ENCODE data around the gene HLA-DPA1. TPM values are rescaled to one million over a fixed set of nuclear protein-coding genes. Genes with fewer than 3 reads are reported as not detected.

Gene HLA-DPA1
- total RNA-seq, 1 donor from 2014 or later = 2.8 TPM

DNA sequence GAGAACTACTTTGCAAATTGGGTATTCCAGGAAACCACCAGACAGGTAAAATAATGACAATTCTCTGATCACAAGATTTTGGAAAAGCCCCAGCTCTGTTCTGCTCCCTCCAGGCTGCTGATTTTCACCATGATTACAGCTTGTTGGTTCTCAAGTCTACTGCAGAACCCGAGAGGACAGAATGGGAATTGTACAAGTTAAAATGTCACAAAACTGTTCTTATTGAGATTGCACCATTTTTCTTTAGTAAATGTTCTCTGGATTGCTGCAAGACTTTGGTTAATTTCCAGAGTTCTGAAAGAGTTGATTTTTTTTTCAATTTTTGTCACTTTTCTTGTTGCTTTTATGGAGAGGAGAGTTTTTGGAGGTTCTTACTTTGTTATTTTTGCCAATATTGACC, 36.9 kb downstream of the HLA-DPA1 start:
- H3K36me3 ChIP-seq = no peaks in the 10 kb centered on the region
- no peak overlapping the region for H3K4me2 ChIP-seq
- peaks cover 12% of the 10 kb centered on the region for H3K27me3 ChIP-seq
- no peaks in the 10 kb centered on the region for H3K79me2 ChIP-seq (ENCODE audit: low read depth)
- H3K27me3 Mint-ChIP-seq (ENCODE audit: insufficient read depth, low read depth) = peaks cover 6% of the 10 kb centered on the region
- H3K27ac Mint-ChIP-seq = no peak overlapping the region
- peaks cover 2% of the 10 kb centered on the region for H3K36me3 Mint-ChIP-seq
- H3K27ac ChIP-seq = no peak overlapping the region
- H3K4me3 Mint-ChIP-seq = no peak overlapping the region
- TF ChIP-seq EZH2 (IDR thresholded peaks at IDR 0.05) (no peak), EZH2phosphoT487 (IDR thresholded peaks at IDR 0.05) (no peak)
- TF ChIP-seq, protein P1, sequence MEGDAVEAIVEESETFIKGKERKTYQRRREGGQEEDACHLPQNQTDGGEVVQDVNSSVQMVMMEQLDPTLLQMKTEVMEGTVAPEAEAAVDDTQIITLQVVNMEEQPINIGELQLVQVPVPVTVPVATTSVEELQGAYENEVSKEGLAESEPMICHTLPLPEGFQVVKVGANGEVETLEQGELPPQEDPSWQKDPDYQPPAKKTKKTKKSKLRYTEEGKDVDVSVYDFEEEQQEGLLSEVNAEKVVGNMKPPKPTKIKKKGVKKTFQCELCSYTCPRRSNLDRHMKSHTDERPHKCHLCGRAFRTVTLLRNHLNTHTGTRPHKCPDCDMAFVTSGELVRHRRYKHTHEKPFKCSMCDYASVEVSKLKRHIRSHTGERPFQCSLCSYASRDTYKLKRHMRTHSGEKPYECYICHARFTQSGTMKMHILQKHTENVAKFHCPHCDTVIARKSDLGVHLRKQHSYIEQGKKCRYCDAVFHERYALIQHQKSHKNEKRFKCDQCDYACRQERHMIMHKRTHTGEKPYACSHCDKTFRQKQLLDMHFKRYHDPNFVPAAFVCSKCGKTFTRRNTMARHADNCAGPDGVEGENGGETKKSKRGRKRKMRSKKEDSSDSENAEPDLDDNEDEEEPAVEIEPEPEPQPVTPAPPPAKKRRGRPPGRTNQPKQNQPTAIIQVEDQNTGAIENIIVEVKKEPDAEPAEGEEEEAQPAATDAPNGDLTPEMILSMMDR (IDR thresholded peaks at IDR 0.05) = no peak
- no peaks in the 10 kb centered on the region for H3K4me1 ChIP-seq
- H3K9me3 Mint-ChIP-seq = peaks cover 3% of the 10 kb centered on the region
- no peak overlapping the region for H3K9ac ChIP-seq
- H3K4me3 ChIP-seq = no peak overlapping the region
- H3K4me1 Mint-ChIP-seq = no peaks in the 10 kb centered on the region
- no peaks in the 10 kb centered on the region for H3K9me3 ChIP-seq (ENCODE audit: low read depth)
- H4K20me1 ChIP-seq (ENCODE audit: low read depth) = no peaks in the 10 kb centered on the region
- no peak for DNase-seq (ENCODE audit: low spot score)
- no peaks in the 10 kb centered on the region for H3F3A ChIP-seq (ENCODE audit: low read depth)
- H2AFZ ChIP-seq (replicated peaks) = no peak overlapping the region

DNA sequence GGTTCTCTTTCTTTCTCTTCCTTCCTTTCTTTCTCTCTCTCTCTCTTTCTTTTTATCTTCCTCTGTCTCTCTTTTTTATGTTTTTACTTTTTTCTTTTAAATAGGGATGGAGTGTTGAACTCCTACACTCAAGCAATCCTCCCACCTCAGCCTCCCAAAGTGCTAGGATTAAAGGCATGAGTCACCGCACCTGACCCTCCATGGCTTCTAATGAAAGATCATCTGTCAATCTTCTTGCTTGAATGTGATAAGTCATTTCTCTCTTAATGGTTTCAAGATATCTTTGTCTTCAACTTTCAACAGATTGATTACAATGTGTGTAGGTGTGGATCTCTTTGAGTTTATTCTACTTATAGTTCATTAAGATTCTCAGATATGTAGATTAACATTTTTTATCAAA, 38.9 kb downstream of the HLA-DPA1 start:
- H3K4me2 ChIP-seq = no peak overlapping the region
- no peaks in the 10 kb centered on the region for H3K4me1 Mint-ChIP-seq
- H3K9ac ChIP-seq = no peak overlapping the region
- no peak for DNase-seq (ENCODE audit: low spot score)
- H3K27ac ChIP-seq = no peak overlapping the region
- H3K4me1 ChIP-seq = no peaks in the 10 kb centered on the region
- H3K4me3 Mint-ChIP-seq = no peak overlapping the region
- H3K36me3 ChIP-seq = no peaks in the 10 kb centered on the region
- no peaks in the 10 kb centered on the region for H3K9me3 ChIP-seq (ENCODE audit: low read depth)
- TF ChIP-seq EZH2 (IDR thresholded peaks at IDR 0.05) (no peak), EZH2phosphoT487 (IDR thresholded peaks at IDR 0.05) (no peak)
- TF ChIP-seq, protein P1 (IDR thresholded peaks at IDR 0.05) = no peak
- peaks cover 3% of the 10 kb centered on the region for H3K9me3 Mint-ChIP-seq
- peaks cover 8% of the 10 kb centered on the region for H3K27me3 Mint-ChIP-seq (ENCODE audit: insufficient read depth, low read depth)
- no peak overlapping the region for H3K27ac Mint-ChIP-seq
- no peaks in the 10 kb centered on the region for H4K20me1 ChIP-seq (ENCODE audit: low read depth)
- H3K27me3 ChIP-seq = peaks cover 9% of the 10 kb centered on the region
- no peak overlapping the region for H2AFZ ChIP-seq (replicated peaks)
- no peaks in the 10 kb centered on the region for H3F3A ChIP-seq (ENCODE audit: low read depth)
- H3K79me2 ChIP-seq (ENCODE audit: low read depth) = no peaks in the 10 kb centered on the region
- H3K4me3 ChIP-seq = no peak overlapping the region
- H3K36me3 Mint-ChIP-seq = peaks cover 2% of the 10 kb centered on the region

DNA sequence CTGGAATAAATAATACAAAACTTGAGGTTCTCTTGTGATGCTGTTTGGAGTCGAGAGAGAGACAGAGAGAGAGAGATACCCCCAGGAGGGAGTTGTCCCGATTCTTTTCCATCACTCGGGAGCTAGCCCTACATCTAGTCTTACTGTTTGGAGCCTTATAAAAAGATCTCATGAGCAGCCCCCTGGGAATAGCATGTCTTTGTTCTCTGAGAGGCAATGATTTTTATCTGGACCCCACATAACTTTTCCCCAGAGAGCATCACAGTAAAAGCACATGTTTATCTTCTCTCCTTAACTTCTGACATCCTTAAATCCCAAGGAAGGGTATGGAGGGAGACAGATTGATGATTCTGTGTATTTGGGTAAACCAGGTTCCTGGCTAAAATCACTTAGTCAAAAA, 43.2 kb downstream of the HLA-DPA1 start:
- Mint-ChIP-seq H3K27me3 (ENCODE audit: insufficient read depth, low read depth) (peaks cover 2% of the 10 kb centered on the region), H3K4me3 (no peak overlapping the region)

More for the DNA sequence above, 43.2 kb downstream of the HLA-DPA1 start:
- Histone ChIP-seq H2AFZ (replicated peaks) (no peak overlapping the region), H4K20me1 (ENCODE audit: low read depth) (no peaks in the 10 kb centered on the region), H3K9ac (no peak overlapping the region), H3K36me3 (no peaks in the 10 kb centered on the region), H3K9me3 (ENCODE audit: low read depth) (no peaks in the 10 kb centered on the region), H3K79me2 (ENCODE audit: low read depth) (no peaks in the 10 kb centered on the region), H3K27ac (no peak overlapping the region), H3K4me3 (no peak overlapping the region), H3K4me2 (no peak overlapping the region), H3K4me1 (no peaks in the 10 kb centered on the region), H3K27me3 (peaks cover 14% of the 10 kb centered on the region), H3F3A (ENCODE audit: low read depth) (no peaks in the 10 kb centered on the region)
- no peak for DNase-seq (ENCODE audit: low spot score)
- H3K27ac Mint-ChIP-seq = no peak overlapping the region
- H3K4me1 Mint-ChIP-seq = no peaks in the 10 kb centered on the region
- peaks cover 3% of the 10 kb centered on the region for H3K9me3 Mint-ChIP-seq
- peaks cover 2% of the 10 kb centered on the region for H3K36me3 Mint-ChIP-seq
- TF ChIP-seq, protein P1 (IDR thresholded peaks at IDR 0.05) = no peak

Data from neural progenitor cell (in vitro differentiated cells).